MCF 10A (cell line): ENCODE data around the gene CNN2. TPM values are rescaled to one million over a fixed set of nuclear protein-coding genes. Genes with fewer than 3 reads are reported as not detected.
A peak's percentile ranks its signal among the peaks of the same experiment; 100 is the strongest.

ENCODE experiments used
- BruUV-seq: library from RNA; stranded (reverse); fragments of 400-500 nt; replicated peaks from 2 replicates; lab custom pipeline; 2021; lab: Mats Ljungman, UMichigan
- CTCF ChIA-PET: fragments of 300-600 bp; sonication (Branson Sonifier 250); formaldehyde crosslinking; extraction: SDS; loops from one replicate; lab custom pipeline; 2021; ENCODE audit warnings: antibody characterized with exemption, inconsistent platforms; lab: Yijun Ruan, JAX
- POLR2A ChIA-PET: fragments of 300-600, 350-650 bp; sonication (Branson Sonifier 250); formaldehyde crosslinking; extraction: SDS; loops from one replicate; lab custom pipeline; 2020; ENCODE audit warnings: antibody characterized with exemption, inconsistent platforms; lab: Yijun Ruan, JAX
- DNase-seq: peaks from one replicate; pipeline ENCODE4 v3.0.0-alpha.2; 2018; ENCODE audit not compliant: unreplicated experiment
- H3K27ac Mint-ChIP-seq: one replicate; pipeline ENCODE4 v1.8.0; 2022; ENCODE audit warnings: mild to moderate bottlenecking, low read depth, mixed read lengths; ENCODE audit not compliant: unreplicated experiment
- H3K27me3 Mint-ChIP-seq: one replicate; pipeline ENCODE4 v1.8.0; 2022; ENCODE audit warnings: mixed read lengths; ENCODE audit not compliant: insufficient read depth, unreplicated experiment
- H3K36me3 Mint-ChIP-seq: one replicate; pipeline ENCODE4 v1.8.0; 2022; ENCODE audit warnings: mild to moderate bottlenecking, moderate library complexity, mixed read lengths; ENCODE audit not compliant: insufficient read depth, unreplicated experiment
- H3K4me1 Mint-ChIP-seq: one replicate; pipeline ENCODE4 v1.8.0; 2022; ENCODE audit warnings: mixed read lengths; ENCODE audit not compliant: insufficient read depth, unreplicated experiment
- H3K4me3 Mint-ChIP-seq: one replicate; pipeline ENCODE4 v1.8.0; 2022; ENCODE audit warnings: mild to moderate bottlenecking, moderate library complexity, mixed read lengths; ENCODE audit not compliant: unreplicated experiment
- H3K9me3 Mint-ChIP-seq: one replicate; pipeline ENCODE4 v1.8.0; 2022; ENCODE audit warnings: mixed read lengths; ENCODE audit not compliant: unreplicated experiment
- CTCF ChIP-seq: fragments of 200-600 bp; IDR thresholded peaks from one replicate; pipeline ENCODE4 v1.8.0; 2022; ENCODE audit warnings: antibody characterized with exemption, mild to moderate bottlenecking; ENCODE audit not compliant: unreplicated experiment
- intact Hi-C: fragments of 100-400 bp; cut with micrococcal nuclease; formaldehyde crosslinking; loops from 2 replicates; pipeline ENCODE4 v1.14.1; 2022
- total RNA-seq: library from RNA; stranded (reverse); gene quantifications from 2 replicates; pipeline ENCODE4 v1.2.3, GENCODE V29; 2022

CNN2 gene
- total RNA-seq, 1 experiment from 2014 or later, result 166 TPM

- BruUV-seq, result no TSS peak
- H3K9me3 Mint-ChIP-seq, result no peaks in the 10 kb centered on the region
- ChIA-PET POLR2A (interaction anchor here (0.7 kb wide), 1 partner anchor 12 kb away, joined by 3 read pairs; no protein-coding TSS in a partner anchor), CTCF (no interaction called here)
- no peak overlapping the region for H3K27ac Mint-ChIP-seq
- peaks cover 33% of the 10 kb centered on the region for H3K36me3 Mint-ChIP-seq
- H3K4me3 Mint-ChIP-seq, result no peak overlapping the region
- DNase-seq, result no peak
- no peak for TF ChIP-seq CTCF
- H3K27me3 Mint-ChIP-seq, result no peaks in the 10 kb centered on the region
- intact Hi-C loops, result no loop called here
- H3K4me1 Mint-ChIP-seq, result peaks cover 17% of the 10 kb centered on the region
Observed at GRCh38 chr19:1015061-1015781, 11.2 kb upstream of the CNN2 start.

- Mint-ChIP-seq H3K4me1 (peaks cover 17% of the 10 kb centered on the region), H3K9me3 (no peaks in the 10 kb centered on the region), H3K27ac (peak overlapping the region; percentile 85), H3K4me3 (peak overlapping the region; percentile 66), H3K36me3 (peaks cover 37% of the 10 kb centered on the region), H3K27me3 (no peaks in the 10 kb centered on the region)
- ChIA-PET CTCF (interaction anchor here (0.6 kb wide), 1 partner anchor 19 kb away, joined by 3 read pairs; no protein-coding TSS in a partner anchor), POLR2A (interaction anchor here (0.7 to 2.3 kb wide), 4 partner anchors 12 to 628 kb away, joined by 3 to 17 read pairs (median 6); partner anchors contain the start of gene CNN2)
- BruUV-seq, result no TSS peak
- no peak for DNase-seq
- no peak for TF ChIP-seq CTCF
- intact Hi-C loops, result no loop called here
Observed at GRCh38 chr19:1015782-1016646, 10.4 kb upstream of the CNN2 start.

- POLR2A ChIA-PET, result interaction anchor here (0.7 to 2.3 kb wide), 6 partner anchors 11 to 627 kb away, joined by 3 to 17 read pairs (median 6); partner anchors contain the start of gene CNN2
- peaks cover 17% of the 10 kb centered on the region for H3K4me1 Mint-ChIP-seq
- peak; percentile 62 for DNase-seq
Observed at GRCh38 chr19:1016647-1017114, 9.7 kb upstream of the CNN2 start.

More at GRCh38 chr19:1016647-1017114, 9.7 kb upstream of the CNN2 start:
- no peak for TF ChIP-seq CTCF
- Mint-ChIP-seq H3K27me3 (no peaks in the 10 kb centered on the region), H3K36me3 (peaks cover 40% of the 10 kb centered on the region), H3K4me3 (peak overlapping the region; percentile 66), H3K9me3 (no peaks in the 10 kb centered on the region), H3K27ac (peak overlapping the region; percentile 85)
- CTCF ChIA-PET, result interaction anchor here (0.6 kb wide), 1 partner anchor 19 kb away, joined by 3 read pairs; no protein-coding TSS in a partner anchor
- intact Hi-C loops, result no loop called here
- no TSS peak for BruUV-seq
